ENCODE data around the gene SPSB2.

- TF ChIP-seq CTCF (IDR thresholded peaks at IDR 0.05): no peak
- TF ChIP-seq USF1 (IDR thresholded peaks at IDR 0.05; ENCODE audit: borderline replicate concordance, low read depth): no peak
- TF ChIP-seq TEAD4 (IDR thresholded peaks at IDR 0.05; ENCODE audit: borderline replicate concordance, insufficient read depth): no peak
- no peak for TF ChIP-seq PBX3 (IDR thresholded peaks at IDR 0.05)
- no peak for TF ChIP-seq FOSL2 (IDR thresholded peaks at IDR 0.05; ENCODE audit: borderline replicate concordance, low read depth)
- TF ChIP-seq GABPA (IDR thresholded peaks at IDR 0.05; ENCODE audit: low read depth): no peak
- TF ChIP-seq RAD21 (IDR thresholded peaks at IDR 0.05; ENCODE audit: low read length): no peak
- TF ChIP-seq EZH2phosphoT487 (IDR thresholded peaks at IDR 0.05; ENCODE audit: borderline replicate concordance, low read depth): no peak
- no peak for TF ChIP-seq GATA2 (CRISPR knock-in tag; IDR thresholded peaks at IDR 0.05)
- no peak for TF ChIP-seq FOXM1 (IDR thresholded peaks at IDR 0.05; ENCODE audit: low read depth)
- no peak for TF ChIP-seq ZBTB33 (IDR thresholded peaks at IDR 0.05; ENCODE audit: borderline replicate concordance, low read depth)
- TF ChIP-seq USF2 (IDR thresholded peaks at IDR 0.05; ENCODE audit: borderline replicate concordance, low read depth, low read length): no peak
- TF ChIP-seq MXI1 (IDR thresholded peaks at IDR 0.05; ENCODE audit: low read depth, low read length): no peak
- no peak for TF ChIP-seq EP300 (IDR thresholded peaks at IDR 0.05; ENCODE audit: borderline replicate concordance in 1 of 2, low read depth in 1 of 2, low read length in 1 of 2)
These were observed 10.1 kb upstream of the SPSB2 start for GRCh38 chr12:6883252-6883651.

All from SK-N-SH (cell line).